ENCODE data around the gene KCNN1. TPM values are rescaled to one million over a fixed set of nuclear protein-coding genes. Genes with fewer than 3 reads are reported as not detected.
A peak's percentile ranks its signal among the peaks of the same experiment; 100 is the strongest.
"Not testable (repeated sequence)": the region's sequence is repeated elsewhere in the genome, so short reads cannot be mapped to it uniquely, and the experiment has no call there.

Gene KCNN1
- total RNA-seq, 1 experiment from 2014 or later = 0.61 TPM

DNA sequence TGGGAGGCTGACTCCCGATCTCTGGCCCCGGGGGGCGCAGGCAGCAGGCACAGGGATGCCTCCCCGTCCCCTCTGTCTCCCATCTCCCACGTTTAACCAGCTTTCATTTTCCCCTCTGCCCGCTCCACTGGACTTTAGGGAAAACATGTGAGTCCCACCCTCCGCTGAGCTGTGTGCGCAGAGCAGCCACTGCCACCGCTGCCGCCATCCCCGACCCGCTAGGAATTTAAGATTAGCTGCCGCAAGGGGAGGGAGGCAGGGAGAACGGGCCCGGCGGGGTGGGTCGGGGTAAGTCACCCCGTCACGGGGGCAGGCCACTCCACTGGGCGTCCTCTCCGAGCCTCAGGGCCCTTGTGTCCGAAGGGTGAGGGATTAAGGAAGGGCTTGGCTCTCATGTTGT, 15.5 kb downstream of the KCNN1 start:
- Histone ChIP-seq H3K4me2 (ENCODE audit: low read length) (no peak overlapping the region), H3K27me3 (ENCODE audit: insufficient read depth, low read length) (no peaks in the 10 kb centered on the region), H3K4me1 (ENCODE audit: control insufficient read depth in 1 of 2, insufficient read depth in 2 of 2, low read length in 2 of 2) (peaks cover 0 to 12% of the 10 kb centered on the region in 2 experiments; a peak in 2 of 4 replicates), H2AFZ (ENCODE audit: low read depth, low read length, poor library complexity, severe bottlenecking) (no peak overlapping the region), H3K9me2 (ENCODE audit: insufficient read depth) (no peaks in the 10 kb centered on the region), H4K20me1 (ENCODE audit: insufficient read depth) (no peaks in the 10 kb centered on the region), H3K27ac (ENCODE audit: low read depth, low read length) (no peak overlapping the region), H3K9ac (ENCODE audit: low read length) (no peak overlapping the region), H3K36me3 (ENCODE audit: control insufficient read depth in 1 of 2, insufficient read depth in 2 of 2, low read length in 2 of 2) (no peaks in the 10 kb centered on the region), H3K79me2 (ENCODE audit: insufficient read depth, low read length) (no peaks in the 10 kb centered on the region), H3K9me3 (ENCODE audit: control insufficient read depth in 1 of 2, insufficient read depth in 1 of 2, low read depth in 1 of 2, low read length in 2 of 2) (no peaks in the 10 kb centered on the region), H3K4me3 (replicated peaks in 1 of 2; ENCODE audit: low read depth in 1 of 2, low read length in 2 of 2) (no peak overlapping the region)
- BruUV-seq (replicated peaks) = no TSS peak
- ChIA-PET CTCF (no interaction called here), RAD21 (ENCODE audit: low non-redundant PET in 1 of 2, low total read pairs in 2 of 2, uncharacterized antibody in 2 of 2, unreplicated experiment in 2 of 2) (no interaction called here), POLR2A (interaction anchor here (0.7 kb wide), 1 partner anchor 16 kb away, joined by 3 read pairs; no protein-coding TSS in a partner anchor)
- intact Hi-C loops (cut with micrococcal nuclease) = no loop called here
- no peak for TF ChIP-seq ELF1 (IDR thresholded peaks at IDR 0.05; ENCODE audit: borderline replicate concordance, low read depth)
- ATAC-seq (no peak), DNase-seq (ENCODE audit: low read depth, low spot score) (no peak)

GRCh38 chr19:17985037-17985818, 18.3 kb downstream of the KCNN1 start:
- H4K20me1 ChIP-seq (ENCODE audit: insufficient read depth) = no peaks in the 10 kb centered on the region
- ChIA-PET POLR2A (interaction anchor here (0.8 to 1.6 kb wide), 2 partner anchors 12 to 38 kb away, joined by 5 read pairs; no protein-coding TSS in a partner anchor), CTCF (no interaction called here), RAD21 (ENCODE audit: low non-redundant PET in 1 of 2, low total read pairs in 2 of 2, uncharacterized antibody in 2 of 2, unreplicated experiment in 2 of 2) (interaction anchor here in 1 of 2 experiments (0.6 kb wide), 1 partner anchor 47 kb away, joined by 3 read pairs; no protein-coding TSS in a partner anchor)
- H3K4me3 ChIP-seq (replicated peaks in 1 of 2; ENCODE audit: low read depth in 1 of 2, low read length in 2 of 2) = no peak overlapping the region
- H3K79me2 ChIP-seq (ENCODE audit: insufficient read depth, low read length) = no peaks in the 10 kb centered on the region
- TSS peak; percentile 99 for BruUV-seq (replicated peaks)
- H3K9ac ChIP-seq (ENCODE audit: low read length) = peak overlapping the region; percentile 41
- peak overlapping the region; percentile 44 for H3K4me2 ChIP-seq (ENCODE audit: low read length)
- H3K27ac ChIP-seq (ENCODE audit: low read depth, low read length) = no peak overlapping the region
- H3K36me3 ChIP-seq (ENCODE audit: control insufficient read depth in 1 of 2, insufficient read depth in 2 of 2, low read length in 2 of 2) = no peaks in the 10 kb centered on the region
- H2AFZ ChIP-seq (ENCODE audit: low read depth, low read length, poor library complexity, severe bottlenecking) = peak overlapping the region; percentile 1
- peak; percentile 88 for ATAC-seq
- TF ChIP-seq, protein P1, sequence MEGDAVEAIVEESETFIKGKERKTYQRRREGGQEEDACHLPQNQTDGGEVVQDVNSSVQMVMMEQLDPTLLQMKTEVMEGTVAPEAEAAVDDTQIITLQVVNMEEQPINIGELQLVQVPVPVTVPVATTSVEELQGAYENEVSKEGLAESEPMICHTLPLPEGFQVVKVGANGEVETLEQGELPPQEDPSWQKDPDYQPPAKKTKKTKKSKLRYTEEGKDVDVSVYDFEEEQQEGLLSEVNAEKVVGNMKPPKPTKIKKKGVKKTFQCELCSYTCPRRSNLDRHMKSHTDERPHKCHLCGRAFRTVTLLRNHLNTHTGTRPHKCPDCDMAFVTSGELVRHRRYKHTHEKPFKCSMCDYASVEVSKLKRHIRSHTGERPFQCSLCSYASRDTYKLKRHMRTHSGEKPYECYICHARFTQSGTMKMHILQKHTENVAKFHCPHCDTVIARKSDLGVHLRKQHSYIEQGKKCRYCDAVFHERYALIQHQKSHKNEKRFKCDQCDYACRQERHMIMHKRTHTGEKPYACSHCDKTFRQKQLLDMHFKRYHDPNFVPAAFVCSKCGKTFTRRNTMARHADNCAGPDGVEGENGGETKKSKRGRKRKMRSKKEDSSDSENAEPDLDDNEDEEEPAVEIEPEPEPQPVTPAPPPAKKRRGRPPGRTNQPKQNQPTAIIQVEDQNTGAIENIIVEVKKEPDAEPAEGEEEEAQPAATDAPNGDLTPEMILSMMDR (IDR thresholded peaks at IDR 0.05 in 2 of 3, conservative IDR thresholded peaks at IDR 0.05 in 1 of 3; ENCODE audit: borderline replicate concordance in 1 of 3, insufficient read depth in 1 of 3, low read depth in 2 of 3, low read length in 2 of 3) = no peak
- peak; percentile 75 for TF ChIP-seq POLR2A (IDR thresholded peaks at IDR 0.05; ENCODE audit: borderline replicate concordance, extremely low read depth, insufficient read depth, insufficient read length)
- H3K27me3 ChIP-seq (ENCODE audit: insufficient read depth, low read length) = no peaks in the 10 kb centered on the region
- peak; percentile 23 for DNase-seq (ENCODE audit: low read depth, low spot score)
- intact Hi-C loops (cut with micrococcal nuclease) = no loop called here
- peaks cover 0 to 12% of the 10 kb centered on the region in 2 experiments; a peak in 2 of 4 replicates for H3K4me1 ChIP-seq (ENCODE audit: control insufficient read depth in 1 of 2, insufficient read depth in 2 of 2, low read length in 2 of 2)
- H3K9me2 ChIP-seq (ENCODE audit: insufficient read depth) = no peaks in the 10 kb centered on the region
- H3K9me3 ChIP-seq (ENCODE audit: control insufficient read depth in 1 of 2, insufficient read depth in 1 of 2, low read depth in 1 of 2, low read length in 2 of 2) = no peaks in the 10 kb centered on the region

GRCh38 chr19:17986569-17986968, 19.7 kb downstream of the KCNN1 start:
- H2AFZ ChIP-seq (ENCODE audit: low read depth, low read length, poor library complexity, severe bottlenecking); H3K27ac ChIP-seq (ENCODE audit: low read depth, low read length); H3K9me2 ChIP-seq (ENCODE audit: insufficient read depth); CTCF ChIA-PET; H3K4me2 ChIP-seq (ENCODE audit: low read length); H3K4me3 ChIP-seq (replicated peaks in 1 of 2; ENCODE audit: low read depth in 1 of 2, low read length in 2 of 2); BruUV-seq (replicated peaks); H3K79me2 ChIP-seq (ENCODE audit: insufficient read depth, low read length); H3K36me3 ChIP-seq (ENCODE audit: control insufficient read depth in 1 of 2, insufficient read depth in 2 of 2, low read length in 2 of 2); intact Hi-C loops (cut with micrococcal nuclease); DNase-seq (ENCODE audit: low read depth, low spot score); RAD21 ChIA-PET (ENCODE audit: low non-redundant PET in 1 of 2, low total read pairs in 2 of 2, uncharacterized antibody in 2 of 2, unreplicated experiment in 2 of 2); H3K9ac ChIP-seq (ENCODE audit: low read length); H3K27me3 ChIP-seq (ENCODE audit: insufficient read depth, low read length); H4K20me1 ChIP-seq (ENCODE audit: insufficient read depth); ATAC-seq; H3K9me3 ChIP-seq (ENCODE audit: control insufficient read depth in 1 of 2, insufficient read depth in 1 of 2, low read depth in 1 of 2, low read length in 2 of 2): not testable (repeated sequence)
- POLR2A ChIA-PET = interaction anchor here (0.6 to 0.8 kb wide), 2 partner anchors 12 to 259 kb away, joined by 3 read pairs; no protein-coding TSS in a partner anchor
- H3K4me1 ChIP-seq (ENCODE audit: control insufficient read depth in 1 of 2, insufficient read depth in 2 of 2, low read length in 2 of 2) = peaks cover 0 to 12% of the 10 kb centered on the region in 2 experiments; a peak in 2 of 4 replicates

Data from HCT116 (cell line).